GDM1 (cell line): Measurements from ENCODE around the gene NFIB.

Experiments
- DNase-seq: peaks from one replicate; lab custom pipeline; 2025; lab: John Stamatoyannopoulos, UW

NFIB gene

GRCh38 chr9:14104496-14104895 lies 209.4 kb downstream of the NFIB start:
- no peak for DNase-seq

DNA sequence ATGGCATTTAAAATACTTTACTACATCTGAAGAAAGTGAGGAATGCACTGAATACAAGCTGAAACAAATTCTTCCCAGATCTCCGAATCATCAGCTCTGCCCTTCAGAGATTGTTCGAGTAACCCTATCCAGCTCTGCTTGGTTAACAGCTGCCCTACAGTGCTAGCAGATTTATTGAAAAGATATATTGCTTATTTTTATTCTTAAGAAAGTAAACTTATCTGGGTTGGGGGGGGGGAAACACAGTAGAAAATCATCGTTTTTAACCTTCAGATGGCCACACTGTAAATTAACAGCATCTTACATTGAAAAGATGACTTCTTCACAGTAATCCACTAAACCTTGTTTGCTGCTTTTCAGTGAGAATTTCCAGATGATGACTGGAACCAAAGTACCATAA lies 210.8 kb downstream of the NFIB start:
- DNase-seq, result no peak

DNA sequence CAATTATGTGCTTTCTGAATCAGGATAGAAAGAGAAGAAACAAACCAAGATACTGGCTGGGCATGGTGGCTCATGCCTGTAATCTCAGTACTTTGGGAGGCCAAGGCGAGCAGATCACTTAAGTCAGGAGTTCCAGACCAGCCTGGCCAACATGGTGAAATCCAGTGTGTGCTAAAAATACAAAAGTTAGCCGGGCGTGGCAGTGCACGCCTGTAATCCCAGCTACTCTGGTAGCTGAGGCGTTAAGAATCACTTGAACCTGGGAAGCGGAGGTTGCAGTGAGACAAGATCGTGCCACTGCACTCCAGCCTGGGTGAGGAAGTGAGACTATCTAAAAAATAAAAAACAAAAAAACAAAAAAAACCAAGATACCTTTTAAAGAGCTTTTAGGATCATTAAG lies 214.2 kb downstream of the NFIB start:
- no peak for DNase-seq

DNA sequence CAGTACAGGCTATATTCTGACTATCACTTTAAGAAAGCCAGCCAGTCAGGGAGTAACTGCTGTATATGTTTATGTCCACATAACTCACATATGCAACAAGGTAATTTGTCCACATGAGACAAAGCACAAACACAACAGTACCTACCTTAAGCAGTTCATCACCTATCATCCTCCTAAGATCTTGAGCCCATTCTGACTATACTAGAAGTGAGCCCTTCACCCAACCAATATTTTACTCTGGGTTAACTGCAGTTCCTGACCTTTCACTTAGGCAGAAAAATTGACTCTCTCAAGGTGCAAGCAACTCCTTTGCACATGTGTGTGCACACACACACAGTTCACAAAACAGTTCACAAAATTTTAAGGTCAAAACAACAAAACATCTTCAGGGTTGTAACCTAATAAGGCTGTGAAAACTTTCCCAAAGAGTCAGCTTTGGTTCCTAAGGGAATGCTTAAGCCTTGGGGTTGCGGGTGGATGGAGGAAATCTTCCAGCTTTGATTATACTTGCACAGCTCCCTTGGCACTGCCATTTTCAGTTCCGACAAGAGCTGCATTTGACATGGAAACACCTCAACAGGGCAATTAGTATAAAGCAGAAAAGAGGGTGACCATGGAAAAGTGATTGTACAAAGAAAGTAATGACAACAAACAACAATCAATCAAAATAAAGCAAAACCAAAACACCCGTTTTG lies 215.3 kb downstream of the NFIB start:
- DNase-seq, result no peak

DNA sequence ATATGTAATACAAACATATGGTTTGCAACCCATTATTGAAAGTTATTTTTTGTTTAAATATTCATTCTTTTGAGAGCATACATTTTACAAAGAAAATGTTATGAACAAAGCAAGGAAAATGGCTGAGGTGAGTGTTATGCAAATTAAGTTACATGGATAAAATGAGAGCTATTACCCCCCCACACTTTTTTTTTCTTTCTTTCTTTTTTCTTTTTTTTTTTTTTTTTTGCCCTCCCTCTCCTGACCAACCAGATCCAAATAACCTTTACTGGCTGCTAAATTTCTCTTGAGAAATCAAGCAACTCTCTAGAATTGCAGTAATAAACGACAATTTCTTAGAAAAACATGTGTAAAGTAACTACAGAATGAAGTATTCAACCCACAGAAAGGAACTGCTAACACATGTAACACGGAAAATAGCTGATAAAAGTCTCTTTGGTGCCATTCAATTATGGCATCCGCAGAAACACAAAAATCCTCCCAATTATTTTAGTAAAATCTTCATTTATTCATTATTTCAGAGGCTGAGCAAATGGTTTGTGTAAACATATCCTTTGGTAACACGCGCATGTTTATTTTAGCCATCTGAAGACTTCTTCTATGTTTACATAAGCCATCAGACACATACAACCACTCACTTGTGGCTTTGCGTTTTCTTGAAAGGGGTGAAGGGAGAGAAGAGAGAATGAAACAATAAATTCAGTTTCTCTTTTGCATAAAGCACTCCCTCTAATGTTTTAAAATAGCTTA lies 216.1 kb downstream of the NFIB start:
- DNase-seq, result no peak

DNA sequence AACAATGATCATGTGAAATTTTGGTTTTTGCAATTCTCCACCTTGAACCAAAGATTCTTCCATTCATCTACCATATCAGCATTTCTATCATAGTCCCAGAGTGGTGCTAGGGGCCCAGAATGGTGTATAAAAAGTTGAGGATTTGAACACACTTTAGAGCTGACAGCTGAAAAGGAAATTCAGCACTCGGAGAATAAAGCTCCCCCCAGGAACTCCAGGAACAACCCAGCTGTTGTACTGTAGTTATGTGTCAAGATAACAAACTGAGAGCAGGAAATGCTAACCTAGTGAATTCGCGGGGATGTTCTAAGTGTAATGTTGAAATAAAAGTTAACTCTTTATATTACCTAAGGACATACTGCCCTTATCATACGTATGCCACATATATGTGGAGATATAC lies 216.7 kb downstream of the NFIB start:
- DNase-seq, result no peak

GRCh38 chr9:14096258-14096922 lies 217.6 kb downstream of the NFIB start:
- no peak for DNase-seq

GRCh38 chr9:14095277-14095676 lies 218.7 kb downstream of the NFIB start:
- DNase-seq, result no peak

- DNase-seq, result no peak
Observed at GRCh38 chr9:14094491-14094890, 219.4 kb downstream of the NFIB start.

- no peak for DNase-seq
Observed at GRCh38 chr9:14092344-14092743, 221.6 kb downstream of the NFIB start.

- no peak for DNase-seq
Observed at GRCh38 chr9:14089051-14089803, 224.7 kb downstream of the NFIB start.

DNA sequence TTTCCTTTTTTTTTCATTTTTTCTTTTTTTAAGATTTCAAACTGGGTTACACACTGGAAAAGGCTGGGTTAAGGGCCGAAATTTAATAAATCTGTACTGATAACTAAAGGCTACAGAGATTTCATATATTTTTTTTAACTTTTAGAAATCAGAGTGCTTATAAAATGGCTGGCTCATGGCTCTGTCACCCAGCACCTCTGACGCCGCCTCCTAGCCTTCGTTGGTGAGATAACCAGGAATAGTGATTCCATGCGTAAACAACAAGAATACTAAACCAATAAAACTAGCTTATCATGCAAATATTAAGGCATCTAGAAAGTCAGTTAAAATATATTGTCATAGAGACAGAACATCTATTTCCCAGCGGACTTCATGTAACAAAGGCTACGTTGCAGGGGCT lies 226.4 kb downstream of the NFIB start:
- no peak for DNase-seq

- DNase-seq, result no peak
Observed at GRCh38 chr9:14086495-14086894, 227.4 kb downstream of the NFIB start.

GRCh38 chr9:14085810-14086209 lies 228.1 kb downstream of the NFIB start:
- no peak for DNase-seq

GRCh38 chr9:14084867-14085266 lies 229.1 kb downstream of the NFIB start:
- DNase-seq, result no peak

DNA sequence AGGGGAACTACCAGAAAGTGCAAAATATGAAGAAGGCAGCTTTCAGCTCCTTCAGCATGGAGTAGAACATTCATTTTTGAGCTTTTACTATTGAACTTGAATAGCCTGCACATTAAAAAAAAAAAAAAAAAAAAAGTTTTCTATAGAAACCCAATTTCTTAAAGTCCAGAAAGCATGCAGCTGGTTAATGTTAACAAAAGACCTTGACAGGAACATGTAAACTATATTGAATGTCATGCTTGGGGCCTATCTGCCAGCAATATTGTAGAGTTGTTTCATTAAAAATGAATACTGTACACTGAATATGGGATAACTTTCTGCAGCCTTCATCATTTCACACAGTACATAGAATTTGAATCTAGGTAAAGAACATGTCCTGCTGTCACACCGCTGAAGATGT lies 230.6 kb downstream of the NFIB start:
- DNase-seq, result no peak

- no peak for DNase-seq
Observed at GRCh38 chr9:14082732-14083131, 231.2 kb downstream of the NFIB start.

DNA sequence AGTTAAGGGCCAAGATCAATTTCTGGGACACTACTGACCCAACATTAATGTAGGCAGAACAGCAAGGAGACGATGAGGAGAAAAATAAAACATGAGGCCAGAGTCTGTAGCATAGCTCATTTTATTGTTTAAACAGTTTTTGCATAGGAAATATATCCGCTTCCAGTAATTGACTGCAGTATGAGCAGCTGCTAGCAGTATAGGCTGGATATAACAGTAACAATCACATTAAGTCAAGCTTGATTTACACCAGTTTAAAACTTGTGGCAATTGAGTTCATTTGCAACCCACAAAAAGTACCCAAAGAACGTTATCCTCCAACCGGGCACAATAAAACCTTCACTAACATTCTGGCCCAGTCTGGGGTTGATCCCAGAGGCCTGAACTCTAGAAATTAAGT lies 232.2 kb downstream of the NFIB start:
- DNase-seq, result no peak

GRCh38 chr9:14080959-14081542 lies 232.9 kb downstream of the NFIB start:
- DNase-seq, result no peak

DNA sequence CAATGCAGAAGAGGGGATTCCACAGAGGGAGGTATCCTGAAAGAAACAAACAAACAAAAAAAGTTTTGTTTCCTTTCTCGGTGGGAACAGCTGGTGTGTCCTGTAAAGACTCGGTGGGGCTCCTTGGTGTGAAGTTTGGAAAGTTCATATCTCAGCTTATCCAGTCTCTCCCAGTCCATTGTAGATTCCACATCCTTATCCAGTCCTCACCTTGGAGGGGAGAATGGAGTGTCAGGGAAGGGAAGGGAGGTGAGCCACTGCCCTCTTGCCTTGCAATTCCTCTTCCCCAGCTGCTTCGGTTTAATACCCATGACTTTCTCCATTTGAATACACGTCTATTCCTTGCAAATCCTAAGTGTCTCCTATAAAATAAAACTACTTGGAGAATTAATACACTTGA lies 234.5 kb downstream of the NFIB start:
- no peak for DNase-seq

GRCh38 chr9:14077672-14078071 lies 236.3 kb downstream of the NFIB start:
- no peak for DNase-seq

GRCh38 chr9:14075218-14075617 lies 238.7 kb downstream of the NFIB start:
- no peak for DNase-seq
